Ramos (cell line): ENCODE results near the gene PDILT.

ENCODE experiments used
- in situ Hi-C: fragments of 300-500 bp; cut with MboI; formaldehyde crosslinking; loops from one replicate; pipeline ENCODE4 v1.14.3; 2022; ENCODE audit warnings: low sequenced_read_pairs; ENCODE audit not compliant: unreplicated experiment

Gene PDILT

DNA sequence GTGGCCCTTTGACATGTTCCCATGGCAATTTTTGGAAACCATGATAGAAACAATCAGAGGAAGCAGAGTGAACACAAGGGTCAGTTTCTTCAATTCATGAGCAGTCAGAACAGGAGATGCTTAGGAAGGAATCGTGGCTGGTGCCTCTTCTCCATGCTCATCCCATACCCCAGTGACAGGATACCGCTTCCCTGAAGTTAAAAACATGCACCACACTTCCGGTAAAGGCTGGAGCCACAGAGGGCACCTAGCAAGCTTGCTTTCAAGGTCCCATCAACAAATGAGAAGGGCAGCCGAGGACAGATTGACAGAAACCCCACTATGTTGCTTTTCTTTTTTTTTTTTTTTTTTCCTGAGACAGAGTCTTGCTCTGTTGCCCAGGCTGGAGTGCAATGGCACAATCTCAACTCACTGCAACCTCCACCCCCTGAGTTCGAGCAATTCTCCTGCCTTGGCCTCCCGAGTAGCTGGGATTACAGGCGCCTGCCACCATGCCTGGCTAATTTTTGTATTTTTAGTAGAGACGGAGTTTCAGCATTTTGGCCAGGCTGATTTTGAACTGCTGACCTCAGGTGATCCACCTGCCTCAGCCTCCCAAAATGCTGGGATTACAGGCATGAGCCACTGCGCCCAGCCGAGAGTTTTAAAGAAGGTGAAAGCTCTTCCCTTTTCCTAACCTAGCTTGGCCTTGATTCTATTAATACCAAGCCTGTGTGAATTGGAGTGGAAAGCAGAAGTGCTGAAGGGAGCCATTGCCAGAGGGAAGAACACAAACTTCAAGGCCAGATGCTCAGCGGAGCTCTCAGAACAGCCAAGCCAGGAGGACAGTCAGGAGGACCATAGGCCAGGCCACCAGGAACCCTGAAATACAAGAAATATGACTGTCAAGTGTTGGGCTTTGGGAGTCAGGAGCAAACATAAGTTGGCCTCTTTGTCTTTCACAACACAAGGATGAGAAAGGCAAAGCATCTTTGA is 93.8 kb downstream of the PDILT start:
- in situ Hi-C loops = no loop called here

DNA sequence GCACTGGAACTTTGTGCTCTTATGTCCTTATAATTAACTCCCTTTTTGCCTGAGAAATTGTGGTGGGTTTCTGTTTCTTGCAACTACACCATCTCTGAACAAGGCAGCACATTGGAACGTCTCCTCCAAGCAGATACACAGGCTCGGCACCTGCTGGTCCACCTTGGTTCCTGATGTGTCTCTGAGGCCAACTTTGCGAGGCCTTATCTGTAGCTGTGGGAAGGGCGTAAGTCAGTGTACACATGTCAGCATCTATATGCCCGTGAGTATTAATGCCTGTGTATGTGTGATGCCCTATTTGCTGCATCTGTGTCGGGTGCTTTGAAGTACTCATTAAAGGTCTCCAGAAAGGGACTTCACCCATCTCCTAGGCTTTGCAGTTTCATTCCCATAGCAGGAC is 94.8 kb downstream of the PDILT start:
- in situ Hi-C loops = no loop called here
